ENCODE measurements around the gene DLG1.

DLG1 gene

GRCh38 chr3:197165890-197166289, 132.5 kb downstream of the DLG1 start:
- no peak for DNase-seq

GRCh38 chr3:197155046-197155445, 143.4 kb downstream of the DLG1 start:
- no peak for DNase-seq

DNA sequence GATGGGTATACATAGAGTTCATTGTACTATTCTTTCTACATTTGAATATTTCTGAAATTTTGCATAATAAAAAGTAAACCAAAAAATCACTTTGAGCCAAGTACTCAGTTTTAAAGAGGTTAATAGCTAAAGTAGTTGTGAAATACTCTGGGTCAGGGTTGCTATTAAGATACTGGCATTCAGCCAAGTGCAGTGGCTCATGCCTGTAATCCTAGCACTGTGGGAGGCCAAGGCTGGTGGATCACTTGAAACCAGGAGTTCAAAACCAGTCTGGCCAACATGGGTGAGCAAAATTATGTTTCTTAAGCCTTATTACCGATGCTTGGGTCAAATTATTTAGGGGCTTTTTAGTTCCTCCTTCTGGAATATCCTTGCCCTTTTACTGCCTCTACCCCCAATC, 146.8 kb downstream of the DLG1 start:
- DNase-seq, result no peak

GRCh38 chr3:197149528-197149927, 148.9 kb downstream of the DLG1 start:
- no peak for DNase-seq

- no peak for DNase-seq
These were observed 154.2 kb downstream of the DLG1 start for GRCh38 chr3:197144188-197144587.

- no peak for DNase-seq
These were observed 158.8 kb downstream of the DLG1 start for GRCh38 chr3:197139586-197139985.

DNA sequence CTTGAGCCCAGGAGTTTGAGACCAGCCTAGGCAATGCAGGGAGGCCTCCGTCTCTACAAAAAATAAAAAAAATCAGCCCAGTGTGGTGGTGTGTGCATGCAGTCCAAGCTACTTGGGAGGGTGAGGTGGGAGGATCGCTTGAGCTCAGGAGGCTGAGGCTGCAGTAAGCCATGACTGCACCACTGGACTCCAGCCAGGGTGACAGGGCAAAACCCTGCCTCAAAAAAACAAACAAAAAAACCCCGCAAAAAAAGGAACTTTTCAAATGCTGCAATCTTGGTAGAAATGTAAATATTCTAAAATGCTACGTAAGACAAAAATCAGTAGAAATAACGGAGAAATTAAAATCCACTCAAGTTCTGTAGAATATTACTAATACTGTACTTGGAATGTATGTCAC, 160.7 kb downstream of the DLG1 start:
- DNase-seq, result no peak

DNA sequence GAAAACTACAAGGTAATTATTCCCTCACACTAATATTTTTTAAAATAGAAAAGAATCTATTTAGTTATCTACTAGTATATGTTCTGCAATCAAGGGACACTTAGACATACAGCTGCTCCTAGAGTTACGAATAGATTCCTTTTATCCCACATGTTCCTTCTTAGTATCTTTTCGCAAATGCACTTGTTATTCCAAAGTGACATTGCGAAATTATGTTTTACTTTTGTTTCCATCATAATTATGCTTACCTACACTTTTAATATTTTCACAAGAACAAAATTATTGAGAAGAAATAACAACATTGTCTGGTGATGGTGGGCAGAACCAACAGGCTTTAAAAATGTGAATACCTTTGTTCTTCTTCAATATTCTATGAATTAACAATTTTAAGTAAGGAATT, 161.7 kb downstream of the DLG1 start:
- DNase-seq, result no peak

DNA sequence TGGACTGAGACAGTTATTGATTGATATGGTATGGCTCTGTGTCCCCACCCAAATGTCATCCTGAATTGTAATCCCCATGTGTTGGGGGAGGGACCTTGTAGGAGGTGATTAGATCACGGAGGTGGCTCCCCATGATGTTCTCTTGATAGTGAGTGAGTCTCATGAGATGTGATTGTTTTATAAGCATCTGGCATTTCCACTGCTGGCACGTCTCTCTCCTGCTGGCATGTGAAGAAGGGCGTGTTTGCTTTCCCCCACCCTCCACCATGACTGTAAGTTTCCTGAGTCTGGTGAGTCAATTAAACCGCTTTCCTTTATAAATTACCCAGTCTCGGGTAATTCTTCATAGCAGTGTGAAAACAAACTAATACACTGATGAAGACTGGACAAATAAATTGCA, 163.2 kb downstream of the DLG1 start:
- no peak for DNase-seq

GRCh38 chr3:197132916-197133530, 165.4 kb downstream of the DLG1 start:
- DNase-seq, result no peak

DNA sequence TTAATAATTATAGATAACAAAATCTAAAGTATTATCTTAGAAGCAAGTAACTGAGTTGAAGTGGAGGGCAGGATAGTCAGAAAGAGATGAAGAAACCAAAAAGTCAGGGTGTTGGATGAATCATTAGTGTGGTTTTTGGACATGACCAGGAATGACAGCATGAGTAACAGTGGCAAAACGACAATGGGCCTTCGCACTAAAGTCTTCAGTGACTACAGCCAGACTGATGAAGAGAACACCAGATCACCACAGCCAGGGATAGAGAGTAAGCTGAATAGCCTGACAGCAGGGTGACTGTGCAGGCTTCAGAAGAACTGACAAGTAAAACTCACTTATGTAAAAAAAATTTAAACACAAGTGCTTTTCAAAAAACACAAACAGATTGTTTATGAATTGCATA, 172.8 kb downstream of the DLG1 start:
- DNase-seq, result no peak

- no peak for DNase-seq
These were observed 173.7 kb downstream of the DLG1 start for GRCh38 chr3:197124713-197125112.

DNA sequence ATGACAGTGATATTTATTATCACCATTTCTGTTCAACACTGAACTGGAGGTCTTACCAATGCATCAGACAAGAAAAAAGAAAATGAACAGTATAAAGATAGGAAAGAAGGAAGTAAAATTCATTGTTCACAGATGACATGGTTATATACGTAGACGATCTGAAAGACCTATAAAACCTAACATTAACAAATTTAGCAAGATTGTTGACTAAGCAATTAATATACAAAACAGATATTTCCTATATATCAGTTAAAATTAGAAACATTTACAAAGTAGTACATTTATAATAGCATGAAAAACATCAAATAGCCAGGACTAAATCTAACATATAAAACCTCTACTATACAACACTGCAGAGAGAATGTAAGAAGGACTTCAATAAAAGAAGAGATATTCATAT, 176.0 kb downstream of the DLG1 start:
- DNase-seq, result no peak

GRCh38 chr3:197117114-197117513, 181.3 kb downstream of the DLG1 start:
- DNase-seq, result no peak

DNA sequence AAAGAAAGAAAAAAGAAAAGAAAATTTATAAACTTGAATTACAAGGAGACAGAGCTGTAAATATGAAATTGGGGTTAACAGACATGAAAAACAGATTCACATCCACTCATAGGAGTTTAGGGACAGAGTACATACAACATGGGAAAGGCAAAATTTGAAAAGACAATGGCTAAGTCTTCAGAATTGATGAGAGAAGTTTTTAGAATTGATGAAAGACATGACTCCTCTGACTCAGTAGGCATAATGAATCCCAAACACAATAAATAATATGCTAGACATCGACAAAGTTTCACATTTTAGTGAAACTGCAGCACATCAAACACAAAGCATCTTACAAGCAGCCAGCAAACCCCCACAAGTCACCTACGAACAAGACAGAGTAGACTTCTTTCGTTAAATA, 184.4 kb downstream of the DLG1 start:
- DNase-seq, result no peak

- DNase-seq, result no peak
These were observed 186.7 kb downstream of the DLG1 start for GRCh38 chr3:197111685-197112084.

- no peak for DNase-seq
These were observed 192.6 kb downstream of the DLG1 start for GRCh38 chr3:197105786-197106185.

GRCh38 chr3:197104738-197105137, 193.7 kb downstream of the DLG1 start:
- DNase-seq, result no peak

- DNase-seq, result no peak
These were observed 194.6 kb downstream of the DLG1 start for GRCh38 chr3:197103766-197104165.

GRCh38 chr3:197093871-197094270, 204.5 kb downstream of the DLG1 start:
- DNase-seq, result no peak

GRCh38 chr3:197088370-197088769, 210.0 kb downstream of the DLG1 start:
- no peak for DNase-seq

GRCh38 chr3:197085137-197085536, 213.3 kb downstream of the DLG1 start:
- no peak for DNase-seq

DNA sequence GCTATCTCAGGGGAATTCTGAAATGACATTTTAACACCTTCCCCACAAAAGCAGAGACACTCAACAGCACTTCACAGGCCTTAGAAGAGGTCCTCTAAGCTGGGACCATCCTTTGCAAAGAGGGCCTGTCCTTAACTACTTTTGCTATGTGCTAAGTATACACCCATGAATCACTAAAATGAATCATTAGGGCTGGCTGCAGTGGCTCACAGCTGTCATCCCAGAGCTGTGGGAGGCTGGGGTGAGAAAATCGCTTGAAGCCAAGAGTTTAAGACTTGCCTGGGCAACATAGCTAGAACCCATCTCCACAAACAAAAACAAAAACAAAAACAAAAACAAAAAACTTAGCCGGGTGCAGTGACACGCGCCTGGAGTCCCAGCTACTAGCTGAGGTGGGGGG, 214.9 kb downstream of the DLG1 start:
- DNase-seq, result no peak

GRCh38 chr3:197082871-197083270, 215.5 kb downstream of the DLG1 start:
- DNase-seq, result no peak

- no peak for DNase-seq
These were observed 218.1 kb downstream of the DLG1 start for GRCh38 chr3:197080344-197080743.

DNA sequence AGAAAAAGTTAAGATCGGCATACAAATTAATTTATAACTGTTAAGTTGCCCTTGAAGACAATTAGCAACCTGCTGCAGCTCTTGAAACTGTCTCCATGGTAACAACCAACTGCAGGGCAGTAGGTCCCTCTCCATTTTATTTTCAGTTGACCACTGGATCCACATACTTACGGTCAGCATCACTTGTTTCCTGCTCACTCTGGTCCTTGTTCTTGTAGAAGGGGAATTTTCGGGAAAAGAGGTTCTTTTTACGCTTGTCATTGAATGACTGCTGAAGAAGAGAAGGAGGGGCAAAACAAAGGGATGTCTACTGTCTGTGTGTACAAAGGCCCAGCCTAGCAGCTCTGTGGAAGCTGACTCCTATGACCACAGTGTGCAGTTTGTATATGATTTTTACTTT, 222.0 kb downstream of the DLG1 start:
- DNase-seq, result no peak

All from stimulated activated CD4-positive, alpha-beta T cell treated with anti-CD3 and anti-CD28 coated beads, Interleukin-4, amount 100 ng/mL, for 4 hours (primary cell).